Heart right ventricle (tissue), 16 donors: ENCODE measurements around the gene BRD4. TPM values are rescaled to one million over a fixed set of nuclear protein-coding genes. Genes with fewer than 3 reads are reported as not detected.

Source experiments
- ATAC-seq, 8 donors: fragments of 200-7000 bp; cut with Tn5 transposase; one replicate each; pipeline ENCODE4 v1.9.1; 2020; ENCODE audit warnings: mild to moderate bottlenecking in 8 of 8, moderate library complexity in 8 of 8, moderate number of reproducible peaks in 1 of 8
- DNase-seq, 2 donors: peaks; one replicate each; pipeline ENCODE4 v3.0.0-alpha.2; 2020
- H3K27ac ChIP-seq, 10 donors: fragments of 200-600 bp; sonication (generic) in 2 of 10; one replicate each; pipeline versions ENCODE4 v1.5.0 to v1.8.0; 2020 to 2022; ENCODE audit warnings: mild to moderate bottlenecking in 3 of 10
- H3K27me3 ChIP-seq, 7 donors: fragments of 200-600 bp; one replicate each; pipeline ENCODE4 v1.8.0; 2021 to 2022; ENCODE audit warnings: mild to moderate bottlenecking in 2 of 7
- H3K36me3 ChIP-seq, 9 donors: fragments of 200-600 bp; sonication (generic) in 1 of 9; one replicate each; pipeline versions ENCODE4 v1.5.0 to v1.8.0; 2020 to 2022; ENCODE audit warnings: mild to moderate bottlenecking in 2 of 9
- H3K4me1 ChIP-seq, 9 donors: fragments of 200-600 bp; sonication (generic) in 1 of 9; one replicate each; pipeline versions ENCODE4 v1.5.0 to v1.8.0; 2020 to 2022; ENCODE audit warnings: mild to moderate bottlenecking in 4 of 9
- H3K4me3 ChIP-seq, 10 donors: fragments of 200-600 bp; sonication (generic) in 2 of 10; one replicate each; pipeline versions ENCODE4 v1.5.0 to v1.8.0; 2020 to 2022; ENCODE audit warnings: mild to moderate bottlenecking in 7 of 10, moderate library complexity in 2 of 10
- H3K9me3 ChIP-seq, 11 donors: fragments of 200-600 bp in 10 of 11; sonication (generic) in 2 of 11; one replicate each; pipeline versions ENCODE4 v1.5.0 to v1.8.0; 2013 to 2022; ENCODE audit warnings: mild to moderate bottlenecking in 2 of 11, control low read depth in 1 of 11, moderate library complexity in 1 of 11
- WGBS, 2 donors: extraction: QIAGEN DNeasy Blood & Tissue Kit; methylation state at CpG; one replicate each; pipeline ENCODE4 v1.1.7; 2013; ENCODE audit warnings: inconsistent platforms in 1 of 2; 5-methylcytosine and 5-hydroxymethylcytosine counted together
- intact Hi-C, 10 donors: fragments of 100-400 bp; cut with DNase I; formaldehyde crosslinking; loops; one replicate each; pipeline versions ENCODE4 v1.11.1 to v1.14.2; 2022
- polyA plus RNA-seq, 2 donors: library from polyadenylated mRNA; stranded (reverse); fragments of 200-250 nt; gene quantifications; one replicate each; pipeline ENCODE4 v1.2.3, GENCODE V29; 2013
- total RNA-seq, 10 donors: library from RNA; stranded (reverse); fragmentation: NEBNext Ultra II Directional in 3 of 10; extraction: Animal tissue kit (Norgen Biotek cat#: 25700) in 3 of 10; gene quantifications; one replicate each; pipeline versions ENCODE4 v1.2.1 to v1.2.4, GENCODE V29; 2021 to 2023
- TF ChIP-seq, protein P1 (sequence below), 9 donors: fragments of 200-600 bp; sonication (generic) in 2 of 9; IDR thresholded peaks; one replicate each; pipeline versions ENCODE4 v1.5.0 to v1.8.0; 2021 to 2022; ENCODE audit warnings: antibody characterized with exemption in 9 of 9, mild to moderate bottlenecking in 5 of 9, moderate library complexity in 1 of 9
- donor health status: Arrhythmogenic right ventricular cardiomyopathy.
- donor health status: ischemic (EF 13 %, LVEDD 7.1; RV severe dilation, severe dysfunction).
- donor health status: healthy with polysubstance abuse.
- donor health status: DM: no; HTN: yes; CAD: no.
- donor health status: DM: no; HTN: no; CAD: no.
- donor health status: ischemic (EF 25% LVEDD 6.9; RV normal size, moderate dysfunction).
- donor health status: ischemic (EF 25% LVEDD 5.7; RV mildly dilated, moderate dysfunction).
- donor health status: healthy.
- donor health status: DM: yes; HTN: yes; CAD: no.
- donor health status: Ischemic cardiomyopathy.
- donor health status: ischemic (EF 35%, LVEDD 5.7; RV mildly dilated, moderate dysfunction).
- donor health status: nonischemic (EF 11% LVEDD 7.7; RV severe dilation, severe dysfunction).
- donor health status: DM: yes; HTN: yes; CAD: no.
- donor health status: PGD.
- donor health status: ischemic (EF 29% LVEDD 5.4; RV normal size, mild dysfunction).
- donor health status: nonischemic (EF 23%, LVEDD 6.1; RV moderate dilation, normal function).

BRD4 gene
- total and polyA plus RNA-seq, 12 donors: 31.2 to 85.1 (median 53.6) TPM

DNA sequence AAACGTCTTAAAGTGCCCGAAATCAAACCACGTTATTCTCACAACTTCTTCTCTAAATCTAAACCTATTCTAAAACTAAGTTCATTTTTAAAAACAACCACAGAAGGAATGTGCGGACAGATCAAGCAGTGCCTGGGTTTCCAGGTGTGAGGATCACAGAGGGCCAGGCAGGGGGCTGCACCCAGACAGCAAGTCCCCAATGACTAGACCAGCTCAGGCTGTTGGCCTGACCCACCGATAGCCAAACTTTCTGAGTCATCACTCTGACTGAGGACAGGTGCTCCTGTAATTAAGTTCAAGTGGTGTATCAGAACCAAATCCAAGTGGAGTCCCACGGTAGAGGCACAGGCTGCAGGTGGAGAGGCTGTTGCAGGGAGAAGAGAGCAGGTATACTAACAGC, 62.5 kb downstream of the BRD4 start:
- TF ChIP-seq, protein P1, sequence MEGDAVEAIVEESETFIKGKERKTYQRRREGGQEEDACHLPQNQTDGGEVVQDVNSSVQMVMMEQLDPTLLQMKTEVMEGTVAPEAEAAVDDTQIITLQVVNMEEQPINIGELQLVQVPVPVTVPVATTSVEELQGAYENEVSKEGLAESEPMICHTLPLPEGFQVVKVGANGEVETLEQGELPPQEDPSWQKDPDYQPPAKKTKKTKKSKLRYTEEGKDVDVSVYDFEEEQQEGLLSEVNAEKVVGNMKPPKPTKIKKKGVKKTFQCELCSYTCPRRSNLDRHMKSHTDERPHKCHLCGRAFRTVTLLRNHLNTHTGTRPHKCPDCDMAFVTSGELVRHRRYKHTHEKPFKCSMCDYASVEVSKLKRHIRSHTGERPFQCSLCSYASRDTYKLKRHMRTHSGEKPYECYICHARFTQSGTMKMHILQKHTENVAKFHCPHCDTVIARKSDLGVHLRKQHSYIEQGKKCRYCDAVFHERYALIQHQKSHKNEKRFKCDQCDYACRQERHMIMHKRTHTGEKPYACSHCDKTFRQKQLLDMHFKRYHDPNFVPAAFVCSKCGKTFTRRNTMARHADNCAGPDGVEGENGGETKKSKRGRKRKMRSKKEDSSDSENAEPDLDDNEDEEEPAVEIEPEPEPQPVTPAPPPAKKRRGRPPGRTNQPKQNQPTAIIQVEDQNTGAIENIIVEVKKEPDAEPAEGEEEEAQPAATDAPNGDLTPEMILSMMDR (IDR thresholded peaks at IDR 0.05): no peak
- peaks cover 0 to 82% (median 32%) of the 10 kb centered on the region in 9 donors for H3K36me3 ChIP-seq
- no peak overlapping the region for H3K4me3 ChIP-seq
- no peak overlapping the region for H3K27ac ChIP-seq
- peaks cover 40 to 100% (median 92%) of the 10 kb centered on the region in 9 donors for H3K4me1 ChIP-seq
- H3K27me3 ChIP-seq: no peaks in the 10 kb centered on the region
- DNase-seq: no peak
- no peaks in the 10 kb centered on the region for H3K9me3 ChIP-seq
- intact Hi-C loops: loop anchor here in 9 of 10 donors (5.0 to 10.0 kb wide), 9 partner anchors 52 to 287 kb away; partner anchors contain the start of genes AKAP8 (in 2 of the 9) and BRD4 (in 1 of the 9)
- ATAC-seq: no peak
- 80 to 81% methylated on average over 6 of the region's 6 CpGs for WGBS, 2 donors

DNA sequence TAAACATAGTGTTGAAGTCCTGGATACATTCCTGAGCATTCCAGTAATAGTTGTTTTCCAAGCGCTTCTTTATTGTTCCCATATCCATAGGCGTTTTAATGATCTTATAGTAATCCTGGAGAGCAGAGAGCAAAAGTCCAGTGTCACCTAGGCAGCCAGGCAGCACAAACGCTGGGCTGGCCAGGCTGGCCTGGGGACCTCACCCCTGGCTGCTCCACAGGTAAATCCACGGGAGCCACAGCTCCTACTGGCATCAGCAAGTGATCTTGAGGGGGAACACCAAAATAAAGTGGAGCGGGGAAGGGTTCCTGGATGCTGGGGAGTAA, 63.4 kb downstream of the BRD4 start:
- DNase-seq (no peak), ATAC-seq (no peak)
- no peaks in the 10 kb centered on the region for H3K9me3 ChIP-seq
- peaks cover 37 to 100% (median 92%) of the 10 kb centered on the region in 9 donors for H3K4me1 ChIP-seq
- TF ChIP-seq, protein P1 (IDR thresholded peaks at IDR 0.05): no peak
- H3K4me3 ChIP-seq: no peak overlapping the region
- peaks cover under 1 to 91% (median 41%) of the 10 kb centered on the region in 9 donors for H3K36me3 ChIP-seq
- intact Hi-C loops: loop anchor here in 9 of 10 donors (5.0 to 10.0 kb wide), 8 partner anchors 56 to 288 kb away; partner anchors contain the start of genes AKAP8 (in 2 of the 9) and BRD4 (in 1 of the 9)
- 81% methylated on average over 5 of the region's 5 CpGs for WGBS, 2 donors
- H3K27ac ChIP-seq: peak overlapping the region in 2 of 10 donors; percentile 10 to 74
- no peaks in the 10 kb centered on the region for H3K27me3 ChIP-seq

DNA sequence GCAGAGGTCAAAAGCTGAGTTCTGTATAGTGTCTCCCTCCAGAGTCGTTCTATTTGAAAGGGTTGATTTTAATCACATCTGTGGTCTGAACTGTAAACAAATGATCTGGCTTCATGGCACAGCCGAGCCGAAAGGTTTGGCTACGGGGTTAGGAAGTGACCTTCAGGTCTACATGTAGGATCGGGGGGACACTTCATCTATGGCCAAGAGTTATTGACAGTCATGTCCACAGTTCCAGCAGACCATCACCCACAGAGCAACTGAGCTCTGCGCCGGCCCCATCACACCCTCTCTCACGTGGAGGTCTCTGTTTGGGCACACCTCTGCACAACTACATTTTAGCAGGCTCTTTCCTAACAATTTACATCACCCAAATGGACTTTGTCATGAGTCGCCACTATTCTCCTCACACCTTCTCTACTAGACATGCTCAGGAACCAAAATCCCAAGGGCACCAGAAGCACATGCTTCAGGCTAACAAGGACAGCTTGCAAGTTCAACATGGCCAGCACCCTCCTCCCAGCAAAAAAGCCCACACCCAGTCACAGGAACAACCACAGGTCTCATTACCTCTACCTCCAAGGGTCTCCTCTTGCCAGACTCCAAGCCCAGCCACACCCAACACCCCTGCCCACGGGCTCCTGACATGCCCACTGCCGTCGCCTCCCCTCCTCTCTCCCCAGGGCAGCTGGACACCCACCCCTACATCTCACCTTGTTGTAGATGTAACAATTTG, 64.0 kb downstream of the BRD4 start:
- Histone ChIP-seq H3K4me3 (no peak overlapping the region), H3K36me3 (peaks cover 5 to 96% (median 46%) of the 10 kb centered on the region in 9 donors), H3K27ac (peak overlapping the region in 1 of 10 donors; percentile 74), H3K9me3 (no peaks in the 10 kb centered on the region), H3K4me1 (peaks cover 35 to 100% (median 90%) of the 10 kb centered on the region in 9 donors), H3K27me3 (no peaks in the 10 kb centered on the region)
- intact Hi-C loops: loop anchor here in 9 of 10 donors (5.0 to 10.0 kb wide), 8 partner anchors 56 to 289 kb away; partner anchors contain the start of genes AKAP8 (in 2 of the 9) and BRD4 (in 1 of the 9)
- no peak for ATAC-seq
- no peak for DNase-seq
- 82 to 85% methylated on average over 12 of the region's 12 CpGs for WGBS, 2 donors
- TF ChIP-seq, protein P1 (IDR thresholded peaks at IDR 0.05): no peak

DNA sequence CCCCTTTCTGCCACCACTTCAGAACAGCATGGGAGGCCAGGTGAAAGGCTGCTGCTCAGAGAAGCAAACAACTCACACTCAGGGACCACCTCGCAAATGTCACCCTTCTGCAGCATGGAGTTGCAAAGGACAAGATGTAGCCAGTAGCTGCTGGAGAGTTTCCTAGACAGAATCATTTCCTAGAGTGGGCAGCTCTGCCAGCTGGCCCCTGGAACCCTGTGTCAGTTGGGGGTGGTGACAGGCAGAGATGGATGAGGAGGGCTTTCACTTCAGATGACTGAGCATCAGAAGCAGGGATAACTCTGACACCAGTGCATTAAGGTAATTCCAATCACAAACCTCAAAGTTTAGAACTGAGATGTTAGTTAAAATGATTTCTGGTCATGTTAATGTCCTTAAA, 65.7 kb downstream of the BRD4 start:
- intact Hi-C loops: loop anchor here (2.0 to 10.0 kb wide), 9 partner anchors 14 to 291 kb away; partner anchors contain the start of genes AKAP8 (in 2 of the 10) and BRD4 (in 1 of the 10)
- H3K4me1 ChIP-seq: peaks cover 32 to 85% (median 74%) of the 10 kb centered on the region in 9 donors
- peaks cover 11 to 99% (median 54%) of the 10 kb centered on the region in 9 donors for H3K36me3 ChIP-seq
- WGBS, 2 donors: 50 to 70% methylated on average over 1 of the region's 1 CpG
- no peaks in the 10 kb centered on the region for H3K27me3 ChIP-seq
- TF ChIP-seq, protein P1 (IDR thresholded peaks at IDR 0.05): no peak
- DNase-seq (no peak), ATAC-seq (peak in 2 of 8 donors; percentile 8 to 22)
- no peak overlapping the region for H3K4me3 ChIP-seq
- no peaks in the 10 kb centered on the region for H3K9me3 ChIP-seq
- peak overlapping the region in 6 of 10 donors; percentile 36 to 79 (median 68) for H3K27ac ChIP-seq
